HG02840 (cell line): ENCODE results near the gene SH3GLB2.
"Not testable (repeated sequence)": the region's sequence is repeated elsewhere in the genome, so short reads cannot be mapped to it uniquely, and the experiment has no call there.

Experiments
- ATAC-seq: cut with Tn5 transposase; IDR thresholded peaks from one replicate; pipeline ENCODE4 v1.9.1; 2021; ENCODE audit warnings: mild to moderate bottlenecking, moderate library complexity, moderate number of reproducible peaks; ENCODE audit not compliant: unreplicated experiment, low FRiP score

The SH3GLB2 gene

DNA sequence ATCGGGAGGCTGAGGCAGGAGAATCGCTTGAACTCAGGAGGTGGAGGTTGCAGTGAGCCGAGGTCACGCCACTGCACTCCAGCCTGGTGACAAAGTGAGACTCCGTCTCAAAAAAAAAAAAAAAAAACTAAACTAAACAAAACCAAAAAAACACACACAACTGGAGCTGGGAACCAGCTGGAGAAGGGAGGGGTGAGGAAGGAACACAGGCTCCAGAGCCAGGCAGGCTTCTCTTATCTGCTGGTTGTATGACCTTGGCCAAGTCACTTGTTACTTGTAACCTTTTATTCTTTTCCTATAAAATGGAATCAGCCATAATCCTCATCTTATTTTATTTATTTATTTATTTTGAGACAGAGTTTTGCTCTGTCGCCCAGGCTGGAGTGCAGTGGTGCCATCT is 24.0 kb downstream of the SH3GLB2 start:
- not testable (repeated sequence) for ATAC-seq

DNA sequence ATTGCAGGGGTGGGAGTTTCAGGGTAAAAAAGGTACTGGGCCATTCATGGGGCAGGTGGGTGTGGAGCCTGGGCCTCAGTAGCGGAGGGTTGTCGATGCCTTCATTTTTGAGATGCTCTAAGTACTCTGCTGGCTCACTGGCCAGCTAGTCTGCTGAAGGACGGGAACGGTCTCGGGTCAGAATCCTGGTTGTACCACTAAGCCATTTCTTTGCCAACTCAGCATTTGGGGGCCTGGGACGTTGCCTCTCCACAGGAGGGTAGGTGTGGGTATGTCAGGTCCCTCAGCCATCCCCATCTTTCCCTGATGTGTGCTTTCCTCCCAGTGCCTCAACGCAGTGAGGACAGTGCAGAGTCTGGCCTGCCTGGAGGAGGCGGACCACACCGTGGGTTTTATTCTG is 25.1 kb downstream of the SH3GLB2 start:
- no peak for ATAC-seq

DNA sequence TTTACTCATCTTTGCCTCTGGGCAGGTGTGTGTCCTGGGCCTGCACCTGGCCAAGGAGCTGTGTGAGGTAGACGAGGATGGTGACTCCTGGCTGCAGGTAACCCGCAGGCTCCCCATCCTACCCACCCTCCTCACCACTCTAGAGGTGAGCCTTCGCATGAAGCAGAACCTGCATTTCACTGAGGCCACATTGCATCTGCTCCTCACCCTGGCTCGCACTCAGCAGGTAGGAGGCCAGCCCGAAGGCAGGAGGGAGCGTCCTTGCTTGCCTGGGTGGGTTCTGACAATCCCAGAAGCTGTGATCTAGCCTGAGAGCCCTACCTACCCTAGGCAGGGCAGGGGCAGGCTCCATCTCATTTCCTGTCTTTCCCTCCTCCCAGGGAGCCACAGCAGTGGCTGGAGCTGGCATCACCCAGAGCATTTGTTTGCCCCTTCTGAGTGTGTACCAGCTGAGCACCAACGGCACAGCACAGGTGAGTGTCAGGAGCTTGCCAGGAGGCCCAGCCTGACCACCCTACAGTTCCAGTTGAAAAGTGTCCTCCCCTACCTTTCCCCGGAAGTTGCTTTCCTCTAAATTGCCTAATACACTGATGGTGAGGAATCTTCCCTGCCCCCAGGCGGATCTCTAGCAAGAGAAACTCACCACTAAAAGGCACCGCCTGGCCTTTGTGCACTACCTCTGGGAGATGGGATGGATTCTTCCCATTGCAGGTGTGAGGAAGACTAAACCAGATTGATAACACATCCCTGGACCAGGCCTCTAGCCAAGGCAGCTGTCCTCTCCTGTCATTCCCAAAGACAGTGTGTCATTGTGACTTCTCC is 26.4 kb downstream of the SH3GLB2 start:
- ATAC-seq, result no peak

DNA sequence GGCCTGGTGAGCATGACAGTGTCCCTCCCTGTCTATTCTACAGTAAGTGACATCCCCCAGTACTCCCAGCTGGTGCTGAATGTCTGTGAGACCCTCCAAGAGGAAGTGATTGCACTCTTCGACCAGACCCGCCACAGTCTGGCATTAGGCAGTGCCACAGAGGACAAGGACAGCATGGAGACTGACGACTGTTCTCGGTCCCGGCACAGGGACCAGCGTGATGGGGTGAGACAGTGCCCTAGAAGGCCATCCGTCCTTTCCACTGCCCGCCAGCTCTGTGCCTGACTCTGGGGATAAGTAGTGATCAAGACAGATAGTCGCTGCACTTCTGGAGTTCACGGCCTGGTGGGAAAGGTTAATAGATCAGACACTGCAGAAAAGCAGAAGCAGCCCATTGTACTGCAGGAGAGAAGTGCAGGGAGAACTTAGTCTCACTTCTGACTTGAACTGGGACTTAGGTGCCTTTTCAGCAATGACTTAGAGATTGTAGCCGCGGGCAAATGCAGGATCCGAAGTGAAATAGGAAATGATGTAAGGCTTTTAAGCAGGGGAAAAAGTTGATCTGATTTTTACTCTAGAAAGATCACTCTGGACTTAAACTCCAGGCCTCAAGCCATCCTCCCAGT is 28.4 kb downstream of the SH3GLB2 start:
- ATAC-seq, result no peak

DNA sequence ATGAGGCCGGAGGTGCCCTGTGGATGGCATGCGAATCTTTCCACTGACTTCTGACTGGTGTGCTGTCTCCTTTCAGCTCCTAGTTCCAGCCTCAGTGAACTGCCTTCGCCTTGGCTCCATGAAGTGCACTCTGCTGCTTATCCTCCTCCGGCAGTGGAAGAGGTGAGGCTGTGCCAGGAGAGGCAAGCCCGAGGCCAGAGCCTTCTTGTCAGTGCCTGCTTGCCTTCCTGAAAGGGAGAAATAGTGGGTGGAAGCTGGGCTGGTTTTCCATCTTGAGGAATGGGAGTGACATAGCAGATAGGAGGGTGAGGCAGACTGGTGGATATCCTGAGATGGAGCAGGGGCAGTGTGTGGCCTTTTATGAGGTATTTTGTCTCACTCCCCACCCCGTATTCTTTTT is 29.7 kb downstream of the SH3GLB2 start:
- ATAC-seq, result no peak

DNA sequence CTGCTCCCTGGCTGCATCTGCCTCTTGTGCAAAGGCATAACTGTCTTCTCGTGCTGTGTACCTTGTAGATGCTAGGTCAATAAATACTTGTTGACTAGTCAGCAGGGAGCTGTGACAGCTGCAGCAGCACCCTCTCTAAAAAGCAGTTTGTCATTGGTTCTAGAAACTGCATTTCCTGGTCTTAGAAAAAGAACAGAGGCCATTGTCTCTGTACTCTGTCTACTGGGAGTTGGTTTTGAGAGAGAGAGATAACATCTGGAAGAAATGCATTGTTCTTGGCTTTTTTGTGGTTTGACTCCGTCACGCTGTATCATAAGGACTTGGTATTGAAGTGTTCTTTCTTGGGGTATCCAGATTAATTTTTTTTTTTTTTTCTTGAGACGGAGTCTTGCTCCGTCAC is 32.3 kb downstream of the SH3GLB2 start:
- ATAC-seq, result no peak

DNA sequence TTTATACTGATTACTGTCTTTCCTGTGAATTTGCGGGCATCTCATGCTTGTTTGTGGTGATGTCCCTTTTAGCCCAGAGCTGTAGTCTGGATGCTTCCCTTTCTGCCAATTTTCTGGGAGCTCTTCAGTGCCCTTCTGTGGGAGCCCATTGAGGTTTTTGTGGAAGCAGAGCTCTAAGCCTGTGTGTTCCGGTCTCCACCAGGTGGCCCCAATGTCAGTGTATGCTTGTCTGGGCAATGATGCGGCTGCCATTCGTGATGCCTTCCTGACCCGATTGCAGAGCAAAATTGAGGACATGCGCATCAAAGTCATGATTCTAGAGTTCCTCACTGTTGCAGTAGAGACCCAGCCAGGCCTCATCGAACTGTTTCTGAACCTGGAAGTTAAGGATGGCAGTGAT is 35.1 kb downstream of the SH3GLB2 start:
- ATAC-seq, result no peak

DNA sequence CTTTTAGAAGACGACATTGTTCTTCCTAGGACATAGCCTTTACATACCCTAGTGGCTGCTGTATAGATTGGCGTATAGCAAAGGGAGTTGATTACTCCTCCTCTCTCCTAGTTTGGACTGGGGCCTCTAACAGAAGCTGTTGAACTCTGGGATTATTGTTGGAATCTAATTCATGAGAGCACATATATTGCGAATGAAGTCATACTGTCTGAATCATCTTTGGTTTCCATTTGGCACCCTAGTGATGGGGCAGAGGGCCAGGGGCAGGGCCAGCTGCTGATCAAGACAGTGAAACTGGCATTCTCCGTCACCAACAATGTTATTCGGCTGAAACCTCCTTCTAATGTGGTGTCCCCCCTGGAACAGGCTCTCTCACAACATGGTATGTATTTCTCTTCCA is 40.3 kb downstream of the SH3GLB2 start:
- ATAC-seq, result no peak

DNA sequence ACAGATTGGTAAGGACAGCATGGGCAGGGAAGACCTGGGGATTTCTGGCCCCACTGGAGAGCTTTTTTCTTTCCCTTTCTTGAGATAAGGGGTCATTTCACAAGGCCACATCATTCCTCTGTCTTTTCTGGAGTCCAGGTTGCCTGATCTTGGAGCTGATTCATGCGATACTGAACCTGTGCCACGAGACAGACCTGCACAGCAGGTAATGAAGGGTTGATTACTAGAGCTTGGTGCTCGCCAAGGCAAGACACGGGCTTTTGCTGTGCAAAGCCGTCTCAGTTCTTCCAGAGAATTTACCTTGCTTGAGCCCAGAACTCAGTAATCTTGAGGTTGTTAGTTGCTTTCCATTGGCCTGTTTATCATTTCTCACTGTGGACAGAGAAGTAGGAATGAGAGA is 41.5 kb downstream of the SH3GLB2 start:
- no peak for ATAC-seq

DNA sequence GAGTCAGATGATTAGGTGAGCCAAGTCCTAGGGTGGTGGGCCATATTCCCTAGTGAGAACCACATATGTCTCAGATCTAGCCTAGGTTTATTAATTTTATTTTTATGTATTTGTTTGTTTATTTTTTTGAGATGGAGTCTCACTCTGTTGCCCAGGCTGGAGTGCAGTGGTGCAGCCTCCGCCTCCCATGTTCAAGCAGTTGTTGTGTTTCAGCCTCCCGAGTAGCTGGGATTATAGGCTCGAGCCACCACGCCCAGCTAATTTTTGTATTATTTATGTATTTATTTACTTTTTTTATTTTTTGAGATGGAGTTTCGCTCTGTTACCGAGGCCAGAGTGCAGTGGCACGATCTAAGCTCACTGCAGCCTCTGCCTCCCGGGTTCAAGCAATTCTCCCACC is 44.6 kb downstream of the SH3GLB2 start:
- no peak for ATAC-seq

DNA sequence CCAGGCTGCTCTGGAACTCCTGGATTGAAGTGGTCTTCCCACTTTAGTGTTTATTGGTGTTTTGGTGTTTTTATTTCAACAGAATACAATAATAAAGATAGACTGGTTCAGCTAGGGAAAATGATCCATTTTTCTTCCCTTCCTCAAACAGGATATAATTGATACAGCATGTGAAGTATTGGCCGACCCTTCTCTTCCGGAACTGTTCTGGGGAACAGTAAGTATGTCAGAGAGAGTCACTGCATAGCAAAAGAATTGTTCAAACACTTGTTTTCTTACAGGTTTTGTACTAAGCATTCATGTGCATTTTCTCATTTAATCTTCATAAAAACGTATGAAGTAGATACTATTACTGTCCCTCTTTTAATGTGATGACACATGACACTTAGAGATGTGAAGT is 49.0 kb downstream of the SH3GLB2 start:
- no peak for ATAC-seq

DNA sequence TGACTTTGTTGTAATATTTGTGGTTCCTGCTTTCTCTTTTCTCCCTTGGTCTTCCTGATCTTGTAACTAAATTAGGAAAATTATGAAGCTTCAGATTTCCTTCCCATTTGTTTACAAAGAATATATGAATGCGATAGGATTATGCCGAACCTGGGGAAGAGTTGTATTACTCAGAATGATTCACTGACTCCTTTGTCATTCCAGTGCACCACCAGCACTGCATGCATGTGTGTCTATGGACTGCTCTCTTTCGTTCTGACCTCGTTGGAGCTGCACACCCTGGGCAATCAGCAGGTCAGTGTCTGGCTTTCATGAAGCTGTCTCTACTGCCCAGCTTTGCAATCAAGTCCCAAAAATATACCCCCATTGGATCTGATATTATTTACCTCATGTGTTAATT is 55.2 kb downstream of the SH3GLB2 start:
- ATAC-seq, result no peak

DNA sequence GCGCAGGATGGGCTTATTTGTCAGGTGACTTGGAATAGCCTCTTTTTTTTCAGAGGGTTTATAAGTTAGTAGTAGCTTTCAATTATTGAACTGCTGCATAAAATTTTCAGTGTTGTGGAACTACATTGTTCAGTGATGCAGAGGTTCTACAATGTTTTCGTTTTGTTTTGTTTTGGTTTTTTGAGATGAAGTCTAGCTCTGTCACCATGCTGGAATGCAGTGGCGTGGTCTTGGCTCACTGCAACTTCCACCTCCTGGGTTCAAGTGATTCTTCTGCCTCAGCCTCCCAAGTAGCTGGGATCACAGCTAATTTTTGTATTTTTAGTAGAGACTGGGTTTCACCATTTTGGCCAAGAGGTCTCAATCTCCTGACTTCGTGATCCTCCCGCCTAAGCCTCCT is 58.6 kb downstream of the SH3GLB2 start:
- no peak for ATAC-seq

DNA sequence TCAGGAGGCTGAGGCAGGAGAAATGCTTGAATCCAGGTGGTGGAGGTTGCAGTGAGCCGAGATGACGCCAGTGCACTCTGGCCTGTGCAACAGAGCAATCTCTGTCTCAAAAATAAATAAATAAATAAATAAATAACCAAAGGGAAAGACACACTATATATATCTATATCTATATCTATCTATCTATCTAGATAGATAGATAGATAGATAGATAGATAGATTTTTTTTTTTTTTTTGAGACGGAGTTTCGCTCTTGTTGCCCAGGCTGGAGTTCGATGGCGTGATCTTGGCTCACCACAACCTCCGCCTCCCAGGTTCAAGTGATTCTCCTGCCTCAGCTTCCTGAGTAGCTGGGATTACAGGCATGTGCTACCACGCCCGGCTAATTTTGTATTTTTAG is 66.7 kb downstream of the SH3GLB2 start:
- not testable (repeated sequence) for ATAC-seq
